MM.1S (cell line): ENCODE measurements around the gene CREBZF.

Experiments
- CTCF ChIP-seq: fragments of 300-600 bp; sonication (generic); IDR thresholded peaks from 2 replicates; pipeline ENCODE4 v1.5.1; 2016; ENCODE audit warnings: antibody characterized with exemption, low read length, mixed read lengths
- EZH2 ChIP-seq: fragments of 300-600 bp; sonication (generic); optimal IDR thresholded peaks from 2 replicates; pipeline ENCODE3; 2017; ENCODE audit warnings: low read depth, mild to moderate bottlenecking, antibody characterized with exemption, low read length, mixed read lengths

DNA sequence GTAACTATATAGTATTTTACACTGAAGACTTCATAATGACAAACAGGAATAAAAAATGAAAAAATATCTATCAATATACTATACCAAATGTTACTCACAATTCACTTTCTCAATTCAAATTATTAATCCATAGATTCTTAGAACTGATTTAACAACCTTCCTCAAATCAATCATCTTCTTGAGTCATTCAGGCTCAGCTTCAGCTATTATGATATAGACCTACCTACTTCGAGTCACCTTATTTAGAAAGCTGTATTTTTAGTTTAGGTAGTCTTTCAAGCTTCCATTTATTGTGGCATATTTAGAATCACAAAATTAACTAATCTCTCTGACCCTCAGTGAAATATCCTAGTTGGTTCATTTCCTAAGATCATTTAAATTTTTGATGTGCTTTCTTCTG, 8.2 kb downstream of the CREBZF start:
- TF ChIP-seq EZH2 = no peak
- no peak for TF ChIP-seq CTCF
